Kidney (tissue), 14 donors: ENCODE measurements around the gene PPHLN1. TPM values are rescaled to one million over a fixed set of nuclear protein-coding genes. Genes with fewer than 3 reads are reported as not detected.

Experiments used
- DNase-seq, 5 donors: peaks; one replicate each; pipeline ENCODE4 v3.0.0-alpha.2; 2013 to 2020
- FAIRE-seq: peaks from 2 replicates; lab custom pipeline; 2012; peaks lifted over from hg19 to GRCh38; lab: Jason Lieb, UNC
- H3K27ac ChIP-seq, 2 donors: one replicate each; pipeline ENCODE4 v1.7.0; 2013; ENCODE audit warnings: low read depth in 2 of 2, low read length in 2 of 2, inconsistent platforms in 1 of 2
- H3K27me3 ChIP-seq: one replicate; pipeline ENCODE4 v1.7.1; 2013; ENCODE audit warnings: low read length, inconsistent platforms; ENCODE audit not compliant: control insufficient read depth, insufficient read depth
- H3K36me3 ChIP-seq, 3 donors: one replicate each; pipeline versions ENCODE4 v1.7.0 to v1.7.1; 2013; ENCODE audit warnings: low read length in 3 of 3, control low read depth in 1 of 3, inconsistent platforms in 1 of 3; ENCODE audit not compliant: insufficient read depth in 3 of 3, control insufficient read depth in 2 of 3
- H3K4me1 ChIP-seq, 3 donors: one replicate each; pipeline versions ENCODE4 v1.7.0 to v1.7.1; 2013; ENCODE audit warnings: low read length in 3 of 3, inconsistent platforms in 1 of 3, low read depth in 1 of 3; ENCODE audit not compliant: control insufficient read depth in 2 of 3, insufficient read depth in 2 of 3
- H3K4me3 ChIP-seq, 3 donors: one replicate each; pipeline versions ENCODE4 v1.7.0 to v1.8.1; 2013; ENCODE audit warnings: low read length in 3 of 3, control low read depth in 1 of 3, inconsistent platforms in 1 of 3
- H3K9ac ChIP-seq, 3 donors: one replicate each; pipeline versions ENCODE4 v1.7.0 to v1.7.1; 2013; ENCODE audit warnings: low read length in 3 of 3, control low read depth in 1 of 3, inconsistent platforms in 1 of 3
- H3K9me3 ChIP-seq, 3 donors: one replicate each; pipeline versions ENCODE4 v1.7.0 to v1.7.1; 2013; ENCODE audit warnings: low read length in 3 of 3, control low read depth in 1 of 3, inconsistent platforms in 1 of 3; ENCODE audit not compliant: control insufficient read depth in 2 of 3, insufficient read depth in 1 of 3
- intact Hi-C: fragments of 100-400 bp; cut with DNase I; formaldehyde crosslinking; loops from one replicate; pipeline ENCODE4 v1.11.1; 2022
- polyA plus RNA-seq: library from polyadenylated mRNA; stranded (reverse); fragments of 350-450 nt; fragmentation: Illumina TruSeq; extraction: RNeasy Lipid Tissue Mini Kit (QIAGEN cat#74804); gene quantifications from one replicate; pipeline ENCODE4 v1.2.3, GENCODE V29; 2014; ENCODE audit warnings: low read depth, low replicate concordance; ENCODE audit not compliant: insufficient read depth
- total RNA-seq: library from RNA; stranded (reverse); fragmentation: NEBNext Ultra II Directional; extraction: Animal tissue kit (Norgen Biotek cat#: 25700); gene quantifications from one replicate; pipeline ENCODE4 v1.2.1, GENCODE V29; 2021
- TF ChIP-seq, protein P1 (sequence below): IDR thresholded peaks from 3 replicates; pipeline ENCODE4 v1.5.1; 2012; ENCODE audit warnings: mild to moderate bottlenecking, moderate library complexity, borderline replicate concordance; ENCODE audit not compliant: insufficient read depth; ENCODE audit errors: extremely low read depth
- donor health status: control.
- donor health status: control.
- donor health status: control.
- donor health status: control.
- donor health status: control.
- donor health status: DM: yes; HTN: yes; CAD: no.
- donor health status: Normal renal cell carcinoma (clear cell type).

The PPHLN1 gene
- total and polyA plus RNA-seq, 2 donors from 2014 or later: 32.0 to 51.9 TPM

DNA sequence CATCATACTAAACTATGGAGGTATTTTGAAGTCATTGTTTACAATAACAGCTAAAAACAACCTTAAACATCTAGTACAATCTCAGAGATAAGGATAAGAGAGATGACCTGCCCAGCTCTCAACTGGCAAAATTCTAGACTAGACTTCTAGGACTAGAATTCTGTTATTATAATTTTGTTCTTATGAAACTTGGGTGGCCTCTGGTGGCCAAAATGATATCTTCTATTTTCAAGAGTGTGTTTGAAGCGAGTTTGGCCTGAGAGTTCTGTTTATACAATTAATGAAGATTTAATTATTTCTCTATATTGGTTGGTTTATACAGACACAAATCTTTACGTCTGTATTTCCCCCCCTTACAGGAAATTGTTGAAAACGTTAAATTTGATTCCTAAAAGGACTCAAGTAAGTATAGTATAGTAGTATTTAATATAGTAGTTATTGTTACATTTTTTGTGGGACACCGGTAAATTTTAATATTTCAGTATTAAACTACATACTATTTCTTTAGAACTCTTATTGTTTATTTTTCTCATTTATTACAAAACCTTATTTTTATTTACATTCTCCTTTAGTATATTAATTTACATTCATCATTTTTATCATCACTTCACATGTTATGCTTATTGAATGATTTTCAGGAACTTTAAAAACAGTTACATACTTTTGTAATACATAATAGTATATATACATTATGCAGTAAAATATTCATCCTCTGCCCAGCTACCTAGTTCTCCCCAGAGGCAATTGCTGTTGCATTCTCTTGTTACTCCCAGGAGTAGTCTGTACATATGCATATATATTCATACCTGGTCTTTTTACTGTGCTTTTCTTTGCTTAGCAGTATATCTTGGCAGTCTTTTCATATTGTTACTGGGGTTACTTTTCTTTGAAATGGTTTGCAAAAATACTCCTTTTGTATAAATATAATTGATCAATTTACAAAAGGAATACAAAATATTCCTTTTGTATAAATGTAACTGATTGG lies 6.6 kb downstream of the PPHLN1 start:
- peak; percentile 76 for FAIRE-seq

DNA sequence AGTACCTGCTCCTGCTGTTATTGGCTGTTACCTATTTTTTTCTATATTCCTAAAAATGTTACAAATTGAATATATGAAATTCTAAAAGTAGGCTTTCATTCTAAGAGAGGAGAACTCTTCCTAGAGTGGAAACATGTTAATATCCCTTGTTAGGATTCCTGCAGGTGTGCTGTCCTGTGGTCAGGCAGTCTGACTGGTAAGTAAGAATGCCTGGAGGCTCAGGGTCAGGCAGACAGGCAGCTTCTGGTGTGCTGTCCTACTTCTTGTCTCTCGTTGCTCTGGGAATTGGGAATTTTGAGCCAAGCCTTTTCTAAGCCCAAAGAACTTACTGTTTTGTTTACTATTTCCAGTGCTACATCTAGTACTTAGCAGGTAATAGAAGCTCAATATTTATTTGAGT lies 10.3 kb downstream of the PPHLN1 start:
- Histone ChIP-seq H3K9ac (no peak overlapping the region), H3K36me3 (peaks cover 0 to 5% (median 0%) of the 10 kb centered on the region in 3 donors), H3K9me3 (no peaks in the 10 kb centered on the region), H3K27ac (no peak overlapping the region), H3K4me1 (no peaks in the 10 kb centered on the region), H3K4me3 (no peak overlapping the region), H3K27me3 (no peaks in the 10 kb centered on the region)
- no peak for FAIRE-seq
- DNase-seq: no peak
- intact Hi-C loops: no loop called here
- TF ChIP-seq, protein P1, sequence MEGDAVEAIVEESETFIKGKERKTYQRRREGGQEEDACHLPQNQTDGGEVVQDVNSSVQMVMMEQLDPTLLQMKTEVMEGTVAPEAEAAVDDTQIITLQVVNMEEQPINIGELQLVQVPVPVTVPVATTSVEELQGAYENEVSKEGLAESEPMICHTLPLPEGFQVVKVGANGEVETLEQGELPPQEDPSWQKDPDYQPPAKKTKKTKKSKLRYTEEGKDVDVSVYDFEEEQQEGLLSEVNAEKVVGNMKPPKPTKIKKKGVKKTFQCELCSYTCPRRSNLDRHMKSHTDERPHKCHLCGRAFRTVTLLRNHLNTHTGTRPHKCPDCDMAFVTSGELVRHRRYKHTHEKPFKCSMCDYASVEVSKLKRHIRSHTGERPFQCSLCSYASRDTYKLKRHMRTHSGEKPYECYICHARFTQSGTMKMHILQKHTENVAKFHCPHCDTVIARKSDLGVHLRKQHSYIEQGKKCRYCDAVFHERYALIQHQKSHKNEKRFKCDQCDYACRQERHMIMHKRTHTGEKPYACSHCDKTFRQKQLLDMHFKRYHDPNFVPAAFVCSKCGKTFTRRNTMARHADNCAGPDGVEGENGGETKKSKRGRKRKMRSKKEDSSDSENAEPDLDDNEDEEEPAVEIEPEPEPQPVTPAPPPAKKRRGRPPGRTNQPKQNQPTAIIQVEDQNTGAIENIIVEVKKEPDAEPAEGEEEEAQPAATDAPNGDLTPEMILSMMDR: no peak

More for the DNA sequence above, 6.6 kb downstream of the PPHLN1 start:
- intact Hi-C loops: no loop called here
- TF ChIP-seq, protein P1: peak; percentile 47
- no peak overlapping the region for H3K4me3 ChIP-seq
- no peak overlapping the region for H3K9ac ChIP-seq
- no peak overlapping the region for H3K27ac ChIP-seq
- H3K4me1 ChIP-seq: peaks cover 0 to 2% (median 1%) of the 10 kb centered on the region in 3 donors
- peaks cover 0 to 5% (median 0%) of the 10 kb centered on the region in 3 donors for H3K36me3 ChIP-seq
- DNase-seq: peak in 2 of 5 donors; percentile 61 to 73
- no peaks in the 10 kb centered on the region for H3K9me3 ChIP-seq
- H3K27me3 ChIP-seq: no peaks in the 10 kb centered on the region

DNA sequence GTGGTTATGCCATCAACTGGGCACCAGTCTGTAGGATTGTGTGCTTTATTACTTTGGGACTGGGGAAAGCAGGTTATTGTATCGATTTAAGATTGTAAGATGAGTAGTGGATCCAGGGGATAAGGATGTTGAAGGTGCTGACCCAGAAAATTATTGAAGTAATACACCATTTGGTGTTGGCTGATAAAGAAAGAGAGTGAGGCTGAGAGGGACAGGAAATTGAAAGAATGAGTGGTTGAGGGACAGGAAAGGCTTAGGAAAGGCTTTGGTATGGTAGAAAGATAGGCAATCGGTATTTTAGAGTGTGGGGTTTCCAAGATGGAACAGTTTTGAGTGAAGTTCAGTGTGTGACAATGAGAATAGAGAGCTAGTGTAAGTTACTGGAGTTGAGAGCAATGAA lies 12.3 kb downstream of the PPHLN1 start:
- Histone ChIP-seq H3K36me3 (peaks cover 0 to 5% (median 0%) of the 10 kb centered on the region in 3 donors), H3K27ac (no peak overlapping the region), H3K27me3 (no peaks in the 10 kb centered on the region), H3K4me3 (no peak overlapping the region), H3K9me3 (no peaks in the 10 kb centered on the region), H3K4me1 (no peaks in the 10 kb centered on the region), H3K9ac (no peak overlapping the region)
- no peak for DNase-seq
- no peak for FAIRE-seq
- intact Hi-C loops: no loop called here
- TF ChIP-seq, protein P1: no peak
